HG03565 (cell line): ENCODE data around the gene NXPE3.
"Not testable (repeated sequence)": the region's sequence is repeated elsewhere in the genome, so short reads cannot be mapped to it uniquely, and the experiment has no call there.

Experiments used
- ATAC-seq: cut with Tn5 transposase; IDR thresholded peaks from one replicate; pipeline ENCODE4 v1.9.1; 2021; ENCODE audit warnings: mild to moderate bottlenecking, moderate library complexity; ENCODE audit not compliant: unreplicated experiment

NXPE3 gene

GRCh38 chr3:101851072-101851770 is 72.2 kb downstream of the NXPE3 start:
- no peak for ATAC-seq

DNA sequence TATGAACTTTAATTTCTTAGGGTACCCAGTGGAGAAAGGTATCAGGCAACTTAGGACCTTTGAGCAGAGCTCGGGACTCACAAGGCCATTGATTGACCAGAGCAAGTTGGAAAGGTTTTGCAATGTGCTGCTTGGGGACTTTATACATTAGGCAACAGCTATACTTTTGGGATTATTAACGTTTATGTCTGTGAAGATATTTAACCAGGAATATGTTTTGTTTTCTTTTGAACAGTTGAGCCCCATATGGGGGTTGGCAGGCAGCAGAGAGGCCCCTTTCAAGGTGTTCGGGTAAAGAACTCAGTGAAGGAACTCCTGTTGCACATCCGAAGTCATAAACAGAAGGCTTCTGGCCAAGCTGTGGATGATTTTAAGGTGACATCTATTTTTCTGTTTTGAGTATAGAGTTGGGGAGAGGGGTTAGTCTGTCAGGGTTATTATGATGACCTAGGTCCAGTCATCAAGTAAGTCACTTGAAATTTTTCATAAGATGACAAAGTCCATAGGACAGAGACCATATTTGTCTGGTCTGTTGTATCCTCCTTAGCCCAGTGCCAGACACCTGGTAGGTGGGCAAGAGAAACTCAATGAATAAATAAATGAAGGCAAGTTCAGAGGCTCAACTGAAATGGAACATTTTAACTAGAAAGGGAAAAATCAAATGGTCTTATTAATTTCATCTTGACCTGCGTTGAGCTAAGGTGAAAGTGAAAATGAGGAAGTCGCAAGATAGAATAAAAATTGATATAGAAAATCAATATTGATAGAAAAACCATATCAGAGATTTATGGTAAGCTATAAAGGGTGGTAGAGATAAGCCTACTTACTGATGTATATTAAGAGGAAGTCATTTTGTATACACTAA is 73.1 kb downstream of the NXPE3 start:
- ATAC-seq: no peak

DNA sequence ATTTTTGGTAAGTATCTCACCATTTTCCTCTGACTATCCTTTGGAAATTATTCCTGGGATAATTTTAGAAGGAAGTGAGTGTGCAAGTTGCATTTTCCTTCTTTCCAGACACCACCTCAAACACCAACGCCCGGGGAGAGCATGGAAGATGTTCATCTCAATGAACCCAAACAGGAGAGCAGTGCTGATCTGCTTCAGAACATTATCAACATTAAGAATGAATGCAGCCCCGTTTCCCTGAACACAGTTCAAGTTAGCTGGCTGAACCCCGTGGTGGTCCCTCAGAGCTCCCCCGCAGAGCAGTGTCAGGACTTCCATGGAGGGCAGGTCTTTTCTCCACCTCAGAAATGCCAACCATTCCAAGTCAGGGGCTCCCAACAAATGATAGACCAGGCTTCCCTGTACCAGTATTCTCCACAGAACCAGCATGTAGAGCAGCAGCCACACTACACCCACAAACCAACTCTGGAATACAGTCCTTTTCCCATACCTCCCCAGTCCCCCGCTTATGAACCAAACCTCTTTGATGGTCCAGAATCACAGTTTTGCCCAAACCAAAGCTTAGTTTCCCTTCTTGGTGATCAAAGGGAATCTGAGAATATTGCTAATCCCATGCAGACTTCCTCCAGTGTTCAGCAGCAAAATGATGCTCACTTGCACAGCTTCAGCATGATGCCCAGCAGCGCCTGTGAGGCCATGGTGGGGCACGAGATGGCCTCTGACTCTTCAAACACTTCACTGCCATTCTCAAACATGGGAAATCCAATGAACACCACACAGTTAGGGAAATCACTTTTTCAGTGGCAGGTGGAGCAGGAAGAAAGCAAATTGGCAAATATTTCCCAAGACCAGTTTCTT is 74.2 kb downstream of the NXPE3 start:
- ATAC-seq: no peak

DNA sequence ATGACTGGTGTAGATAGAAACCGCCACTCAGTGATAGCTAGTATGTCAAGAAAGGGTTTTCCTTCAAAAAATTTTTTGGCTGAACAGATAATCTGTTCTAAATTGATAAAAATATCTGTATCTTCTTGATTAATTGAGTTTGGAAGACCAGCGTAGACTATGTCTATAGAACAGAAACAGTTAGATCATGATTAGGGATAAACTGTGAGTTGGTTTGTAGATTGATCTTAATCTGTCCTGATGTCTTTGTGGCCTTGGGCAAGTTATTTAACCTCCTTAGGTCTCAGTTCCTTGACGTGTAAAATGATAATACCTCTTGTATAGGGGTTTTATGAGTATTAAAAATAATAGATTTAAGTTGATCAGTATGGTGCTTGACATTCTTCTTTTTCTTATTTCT is 75.0 kb downstream of the NXPE3 start:
- ATAC-seq: no peak

DNA sequence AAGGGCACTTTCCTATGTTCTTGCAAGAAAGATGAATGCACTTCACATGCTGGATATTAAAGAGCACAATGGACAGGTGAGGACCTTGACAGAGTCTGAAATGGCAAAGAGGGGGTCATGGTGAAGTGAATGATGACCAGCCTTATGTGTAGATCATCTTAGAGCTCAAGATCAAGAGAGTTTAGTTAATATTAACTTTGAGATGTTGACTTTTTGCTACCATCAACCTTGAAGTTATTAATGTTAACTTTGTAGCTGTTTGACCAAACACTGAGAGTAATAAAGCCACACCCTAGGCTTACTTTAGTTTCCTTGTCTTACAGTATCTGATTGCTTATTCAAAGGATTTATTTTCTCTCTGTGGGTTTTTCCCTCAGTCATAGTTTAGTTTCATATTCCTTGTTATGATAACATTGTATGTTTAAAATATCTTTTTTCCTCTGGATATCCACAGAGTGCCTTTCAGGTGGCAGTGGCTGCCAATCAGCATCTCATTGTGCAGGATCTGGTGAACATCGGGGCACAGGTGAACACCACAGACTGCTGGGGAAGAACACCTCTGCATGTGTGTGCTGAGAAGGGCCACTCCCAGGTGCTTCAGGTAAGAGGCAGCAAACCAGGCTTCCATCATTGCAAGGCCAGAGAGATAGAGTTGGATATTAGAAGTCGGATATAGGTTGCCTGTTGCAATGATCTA is 75.7 kb downstream of the NXPE3 start:
- no peak for ATAC-seq

DNA sequence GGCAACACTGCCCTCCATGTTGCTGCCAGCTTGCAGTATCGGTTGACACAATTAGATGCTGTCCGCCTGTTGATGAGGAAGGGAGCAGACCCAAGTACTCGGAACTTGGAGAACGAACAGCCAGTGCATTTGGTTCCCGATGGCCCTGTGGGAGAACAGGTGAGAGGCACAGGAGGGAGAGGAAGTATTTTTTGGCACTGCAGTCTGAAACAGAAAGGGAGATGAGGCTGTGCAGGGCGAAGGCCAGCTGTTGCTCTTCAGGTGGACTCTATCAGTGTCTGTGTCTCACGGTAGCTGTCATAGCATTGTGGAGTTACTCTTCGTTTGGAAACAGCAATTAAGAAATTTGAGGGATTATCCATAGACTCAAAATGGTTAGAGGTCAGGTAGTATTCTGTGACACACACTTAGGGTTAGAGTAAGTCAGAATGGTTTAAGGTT is 78.3 kb downstream of the NXPE3 start:
- no peak for ATAC-seq

DNA sequence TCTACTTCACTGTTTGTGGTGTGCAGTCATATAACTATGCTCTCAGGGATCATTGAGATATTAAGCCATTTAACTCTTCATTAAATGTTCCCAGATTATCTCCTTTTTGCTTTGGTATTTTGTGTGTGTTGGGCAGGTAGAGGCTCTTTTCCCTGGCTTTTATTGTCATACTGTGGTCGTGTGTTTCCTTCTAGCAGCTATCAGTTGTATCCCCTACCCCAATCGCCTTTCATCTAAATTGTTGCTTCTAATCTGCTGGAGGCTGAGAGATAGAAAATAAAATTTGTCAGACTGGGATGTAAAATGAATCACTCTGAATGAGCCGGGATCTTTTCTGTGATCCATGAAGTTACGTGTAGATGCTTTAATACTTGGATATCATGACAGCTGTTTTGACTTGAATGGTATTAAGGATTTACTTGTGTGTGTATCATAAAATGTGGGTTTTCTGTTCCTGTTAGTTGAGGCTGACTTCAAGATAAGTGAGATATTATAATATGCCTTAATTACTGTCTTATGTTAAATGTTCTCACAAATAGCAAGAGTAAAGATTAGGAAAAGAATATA is 79.5 kb downstream of the NXPE3 start:
- ATAC-seq: no peak

DNA sequence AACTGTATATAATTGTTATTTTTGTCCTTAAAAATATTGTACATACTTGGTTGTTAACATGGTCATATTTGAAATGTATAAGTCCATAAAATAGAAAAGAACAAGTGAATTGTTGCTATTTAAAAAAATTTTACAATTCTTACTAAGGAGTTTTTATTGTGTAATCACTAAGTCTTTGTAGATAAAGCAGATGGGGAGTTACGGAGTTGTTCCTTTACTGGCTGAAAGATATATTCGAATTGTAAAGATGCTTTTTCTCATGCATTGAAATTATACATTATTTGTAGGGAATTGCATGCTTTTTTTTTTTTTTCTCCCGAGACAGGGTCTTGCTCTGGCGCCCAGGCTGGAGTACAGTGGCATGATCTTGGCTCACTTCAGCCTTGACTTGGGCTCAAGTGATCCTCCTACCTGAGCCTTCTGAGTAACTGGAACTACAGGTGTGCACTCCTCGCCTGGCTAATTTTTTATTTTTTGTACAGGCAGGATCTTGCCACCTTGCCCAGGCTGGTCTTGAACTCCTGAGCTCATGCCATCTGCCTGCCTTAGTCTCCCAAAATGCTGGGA is 81.0 kb downstream of the NXPE3 start:
- no peak for ATAC-seq

- ATAC-seq: peak; percentile 36
These were observed 82.3 kb downstream of the NXPE3 start for GRCh38 chr3:101861212-101861788.

GRCh38 chr3:101861789-101862415 is 82.9 kb downstream of the NXPE3 start:
- ATAC-seq: no peak

DNA sequence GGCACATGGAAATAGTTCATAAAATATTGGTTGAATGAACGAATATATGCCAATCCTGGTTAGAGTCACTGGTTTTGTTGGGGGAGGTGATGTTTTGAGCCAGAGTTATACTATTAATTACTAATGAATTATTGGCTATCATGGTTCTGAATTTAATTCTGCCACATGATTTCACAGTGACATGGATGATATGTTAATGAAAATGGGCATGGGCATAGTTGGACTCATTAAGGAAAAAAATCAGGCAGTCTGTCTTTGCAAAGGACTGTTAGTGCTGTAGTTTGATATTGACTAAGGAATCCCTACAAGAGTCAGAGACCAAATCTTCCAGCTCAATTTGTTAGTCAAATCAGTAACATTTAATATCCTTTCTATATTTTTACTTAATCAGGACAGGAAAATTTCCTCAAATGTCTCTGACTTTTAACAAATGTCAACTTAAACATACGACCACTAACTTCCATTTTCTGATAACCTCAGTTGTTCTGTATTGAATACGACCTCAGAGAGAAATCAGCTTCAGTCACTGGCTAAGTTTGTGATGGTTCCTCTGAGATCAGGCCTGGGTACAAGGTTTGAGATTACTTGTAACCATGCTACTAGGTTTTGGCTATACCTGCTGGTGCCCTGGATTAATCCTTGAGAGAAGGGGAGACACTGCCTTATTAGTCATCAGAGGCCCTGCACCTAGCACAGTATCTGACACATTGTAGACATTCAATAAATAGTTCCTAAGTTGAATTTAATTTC is 83.6 kb downstream of the NXPE3 start:
- no peak for ATAC-seq

GRCh38 chr3:101864926-101865325 is 85.9 kb downstream of the NXPE3 start:
- ATAC-seq: not testable (repeated sequence)

GRCh38 chr3:101865751-101866509 is 86.9 kb downstream of the NXPE3 start:
- no peak for ATAC-seq

DNA sequence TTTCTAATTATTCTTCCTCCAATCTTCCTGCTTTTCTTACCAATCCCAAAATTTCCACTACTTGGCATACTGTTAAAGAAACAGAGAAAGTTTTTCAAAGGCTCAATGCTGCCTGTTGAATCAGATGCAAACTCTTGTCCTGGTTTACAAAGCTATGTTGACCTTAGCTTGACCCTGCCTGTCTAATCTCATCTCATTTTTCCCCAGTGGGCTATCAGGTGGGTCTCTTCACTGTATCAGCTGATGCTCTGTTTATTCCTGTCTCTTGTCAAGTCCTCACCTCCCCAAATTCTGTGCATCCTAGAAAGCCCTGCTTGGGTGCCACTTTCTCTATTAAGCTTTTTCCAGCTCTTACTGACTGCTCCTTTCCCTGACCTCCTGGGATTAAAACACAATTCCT is 88.5 kb downstream of the NXPE3 start:
- no peak for ATAC-seq

DNA sequence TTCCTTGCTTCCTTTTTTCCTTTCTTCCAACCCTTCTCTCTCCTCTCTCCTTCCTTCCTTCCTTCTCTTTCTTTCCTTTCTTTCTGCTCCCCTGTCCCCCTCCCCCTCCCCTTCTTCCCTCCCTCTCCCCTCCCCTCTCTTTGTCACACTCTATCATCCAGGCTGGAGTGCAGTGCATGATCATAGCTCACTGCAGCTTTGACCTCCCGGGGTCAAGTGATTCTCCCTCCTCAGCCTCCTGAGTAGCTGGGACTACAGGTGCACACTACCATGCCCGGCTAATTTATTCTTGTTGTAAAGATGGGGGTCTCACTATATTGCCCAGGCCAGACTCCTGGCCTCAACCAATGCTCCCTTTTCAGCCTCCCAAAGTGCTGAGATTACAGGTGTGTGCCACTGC is 89.0 kb downstream of the NXPE3 start:
- ATAC-seq: no peak

GRCh38 chr3:101868534-101869464 is 89.8 kb downstream of the NXPE3 start:
- ATAC-seq: no peak

GRCh38 chr3:101870138-101870537 is 91.1 kb downstream of the NXPE3 start:
- ATAC-seq: no peak
